Measurements from ENCODE around the gene BNIP3.

The BNIP3 gene

DNA sequence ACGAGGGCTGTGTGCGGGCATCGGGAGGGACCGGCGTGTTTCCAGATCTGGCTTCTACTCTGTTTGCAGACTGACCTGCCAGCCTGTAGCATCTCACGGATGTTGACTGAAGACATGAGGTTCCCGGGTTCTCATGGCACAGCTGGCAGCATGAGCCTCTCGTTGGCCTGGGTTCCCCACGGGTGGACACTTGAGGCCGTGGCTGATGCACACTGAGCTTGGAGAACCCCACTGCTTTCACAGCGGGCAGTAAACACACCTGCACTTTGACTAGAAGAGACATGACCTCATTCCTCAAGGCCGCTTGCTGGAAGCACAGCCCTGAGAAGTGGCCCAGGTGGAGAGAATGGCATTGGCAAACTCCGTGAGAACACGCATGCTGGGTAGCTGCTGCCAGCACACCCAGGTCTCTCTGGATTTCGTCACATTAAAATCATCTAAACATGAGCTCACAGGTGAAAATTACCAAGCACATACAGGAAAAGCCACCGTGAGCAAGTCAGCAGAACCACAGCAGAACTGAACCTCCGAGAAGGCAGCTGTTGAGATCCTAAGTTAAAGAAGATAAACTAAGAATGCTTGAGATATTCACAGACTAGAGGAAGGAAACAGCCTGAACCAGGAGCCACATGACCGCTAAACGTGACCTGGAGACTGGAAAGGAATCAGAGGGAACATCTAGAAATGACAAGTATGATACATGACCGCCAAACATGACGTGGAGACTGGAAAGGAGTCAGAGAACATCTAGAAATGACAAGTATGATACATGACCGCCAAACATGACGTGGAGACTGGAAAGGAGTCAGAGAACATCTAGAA is 32.5 kb downstream of the BNIP3 start:
- no peak for DNase-seq

DNA sequence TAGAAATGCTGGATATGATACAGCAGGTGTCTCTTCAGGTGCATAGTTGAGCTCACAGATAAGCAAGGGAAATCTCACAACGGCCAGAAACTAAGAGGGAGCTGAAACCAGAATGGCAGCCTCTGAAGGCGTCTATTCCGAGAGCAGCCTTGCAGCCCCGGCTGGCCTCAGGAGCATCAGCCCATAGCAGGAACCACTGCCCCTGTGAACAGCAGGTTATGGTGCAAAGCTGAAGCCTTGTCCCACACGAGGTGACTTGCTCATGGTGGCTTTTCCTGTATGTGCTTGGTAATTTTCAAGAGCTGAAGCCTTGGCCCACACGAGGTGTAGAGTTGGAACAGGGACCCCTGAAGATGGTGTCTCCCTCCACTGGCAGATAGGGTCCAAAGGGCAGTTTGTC is 33.2 kb downstream of the BNIP3 start:
- DNase-seq: no peak

DNA sequence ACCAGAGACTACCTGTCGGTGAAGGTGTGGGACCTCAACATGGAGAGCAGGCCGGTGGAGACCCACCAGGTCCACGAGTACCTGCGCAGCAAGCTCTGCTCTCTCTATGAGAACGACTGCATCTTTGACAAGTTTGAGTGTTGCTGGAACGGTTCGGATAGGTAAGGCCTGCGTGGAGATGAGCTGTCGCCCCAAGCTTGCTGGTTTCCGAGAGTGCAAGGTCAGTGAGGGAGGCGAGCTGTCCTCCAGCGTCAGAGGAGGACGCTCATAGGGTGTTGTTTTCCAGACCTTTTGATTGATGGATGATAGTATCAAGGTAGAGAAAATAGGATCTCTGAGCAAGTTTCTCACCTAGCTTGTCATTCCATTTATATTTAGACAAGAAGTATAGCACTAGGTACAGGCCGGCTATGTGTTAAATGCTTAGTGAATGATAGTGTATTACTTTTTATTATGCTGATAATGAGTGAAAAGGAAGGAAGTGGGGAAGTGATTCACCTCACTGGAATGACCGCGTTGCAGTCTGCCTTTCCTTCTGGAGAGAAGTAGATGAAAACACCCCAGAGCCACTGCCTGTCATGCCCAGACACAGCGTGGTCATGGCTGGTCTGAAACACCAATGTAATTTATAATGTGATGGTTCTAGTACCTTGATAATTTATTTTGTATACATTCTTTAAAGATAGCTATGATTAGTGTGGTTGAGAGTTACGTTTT is 33.9 kb downstream of the BNIP3 start:
- DNase-seq: no peak

DNA sequence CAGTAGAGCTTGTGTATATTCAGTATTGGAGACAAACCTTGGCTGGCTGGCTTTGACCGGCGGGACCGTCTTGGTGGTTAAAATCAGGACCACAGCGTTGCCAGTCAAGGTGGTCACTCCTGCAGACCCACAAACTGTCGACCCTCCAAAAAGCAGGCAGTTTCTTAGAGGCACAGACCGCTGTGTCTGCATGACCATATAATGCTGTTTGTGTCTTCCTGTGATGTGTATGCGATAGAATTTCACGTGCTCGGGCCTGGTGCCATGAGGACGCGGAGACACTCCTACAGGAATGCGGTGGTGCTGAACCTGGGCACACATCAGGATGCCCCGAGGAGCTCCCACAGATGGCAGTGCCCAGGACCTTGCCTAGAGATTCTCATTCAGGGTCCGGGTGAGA is 34.8 kb downstream of the BNIP3 start:
- DNase-seq: no peak

DNA sequence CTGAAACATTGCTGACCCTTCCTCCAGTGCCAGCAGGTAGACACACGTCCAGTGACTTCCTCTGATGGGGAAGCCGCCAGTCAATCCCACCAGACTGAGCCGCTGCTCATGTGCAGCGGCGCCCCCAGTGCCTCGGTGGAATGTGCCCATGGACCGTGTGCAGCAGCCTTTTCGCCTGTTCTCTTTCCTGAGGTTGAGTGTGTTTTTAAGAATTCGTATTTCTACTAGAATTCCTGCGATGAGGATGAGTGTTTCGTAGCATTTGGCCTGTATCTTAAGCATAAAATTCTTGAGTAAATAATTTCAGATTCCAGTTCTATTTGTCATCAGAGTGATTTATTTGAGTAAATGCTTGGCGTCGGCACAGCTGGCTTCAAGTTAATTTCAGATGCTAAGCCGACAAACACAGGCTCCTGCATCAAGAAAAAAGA is 35.4 kb downstream of the BNIP3 start:
- DNase-seq: no peak

DNA sequence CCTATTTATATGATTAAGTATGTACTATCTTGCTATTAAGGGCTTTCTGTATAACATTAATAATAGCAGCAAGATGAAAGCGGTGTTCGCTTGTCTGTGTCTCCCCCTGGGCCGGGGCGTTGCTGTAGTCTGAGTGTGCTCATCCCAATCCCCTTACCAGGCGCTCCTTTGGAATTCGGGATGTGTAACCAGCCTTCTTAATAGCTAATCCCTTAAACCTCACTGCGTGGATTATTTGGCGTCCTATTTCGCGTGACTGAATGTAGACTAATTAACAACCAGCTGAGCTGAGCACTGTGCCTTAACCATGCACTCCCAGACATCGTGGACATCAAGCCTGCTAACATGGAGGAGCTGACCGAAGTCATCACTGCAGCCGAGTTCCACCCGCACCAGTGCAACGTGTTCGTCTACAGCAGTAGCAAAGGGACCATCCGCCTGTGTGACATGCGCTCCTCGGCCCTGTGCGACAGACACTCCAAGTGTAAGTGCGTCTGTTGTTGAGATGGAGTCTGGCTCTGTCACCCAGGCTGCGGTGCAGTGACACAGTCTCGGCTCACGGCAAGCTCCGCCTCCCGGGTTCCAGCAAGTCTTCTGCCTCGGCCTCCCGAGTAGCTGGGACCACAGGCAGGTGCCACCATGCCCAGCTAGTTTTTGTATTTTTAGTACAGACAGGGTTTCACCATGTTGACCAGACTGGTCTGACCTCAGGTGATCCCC is 36.6 kb downstream of the BNIP3 start:
- DNase-seq: no peak

DNA sequence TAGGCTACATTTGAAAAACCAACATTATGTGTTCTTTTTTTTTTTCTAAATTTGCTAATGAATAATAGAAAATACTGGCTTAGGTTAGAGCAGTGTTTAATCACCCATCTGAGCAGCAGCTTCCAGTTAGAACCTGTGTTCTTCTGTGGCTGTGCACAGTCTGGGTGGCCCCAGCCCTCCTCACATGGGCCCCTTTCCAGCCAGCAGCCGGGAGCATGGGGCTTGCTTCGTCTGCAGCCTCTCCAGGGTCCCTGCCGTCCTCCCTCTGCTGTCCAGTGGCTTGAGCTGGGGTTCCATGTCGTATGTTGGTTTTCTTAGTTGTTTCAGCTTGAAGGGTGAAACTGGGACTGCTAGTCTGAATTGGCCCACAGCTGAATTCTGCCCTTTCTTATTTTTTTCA is 37.3 kb downstream of the BNIP3 start:
- no peak for DNase-seq

DNA sequence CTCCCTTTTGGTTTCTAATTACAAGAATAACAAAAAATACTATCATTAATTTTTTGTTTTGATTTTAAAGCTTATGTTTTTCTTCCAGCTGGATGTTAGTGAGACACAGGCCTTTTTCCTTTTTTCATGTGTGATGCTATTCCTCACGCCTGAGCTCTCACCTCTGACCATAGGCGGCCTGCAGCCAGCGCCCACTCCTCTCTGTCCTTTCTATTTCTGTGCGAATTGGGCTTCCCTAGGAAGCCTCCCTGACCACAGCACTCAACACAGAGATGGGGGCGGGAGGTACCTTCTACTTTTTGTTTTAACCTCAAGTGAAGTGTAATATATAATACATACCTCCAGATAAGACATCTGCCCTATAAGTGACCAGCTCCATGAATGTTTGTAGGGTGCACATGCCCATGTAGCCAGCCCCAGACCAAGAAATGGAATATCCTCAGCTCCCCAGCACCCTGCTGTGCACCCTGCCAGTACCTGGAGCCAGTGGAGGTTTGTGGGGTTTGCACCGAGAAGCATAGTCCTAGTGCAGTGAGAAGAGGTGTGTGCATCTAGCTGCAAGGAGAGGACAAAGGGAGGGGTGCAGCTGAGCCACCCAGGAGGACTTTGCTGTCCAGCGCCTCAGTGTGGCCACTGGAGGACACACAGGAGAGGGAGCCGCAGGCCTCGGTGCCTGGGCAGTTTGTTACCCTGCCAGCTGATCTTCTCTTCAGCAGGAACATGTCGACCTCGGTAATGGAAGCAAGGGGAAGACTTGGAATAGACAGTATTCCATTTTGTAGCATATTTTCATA is 38.5 kb downstream of the BNIP3 start:
- DNase-seq: peak in 1 of 5 donors; percentile 14

DNA sequence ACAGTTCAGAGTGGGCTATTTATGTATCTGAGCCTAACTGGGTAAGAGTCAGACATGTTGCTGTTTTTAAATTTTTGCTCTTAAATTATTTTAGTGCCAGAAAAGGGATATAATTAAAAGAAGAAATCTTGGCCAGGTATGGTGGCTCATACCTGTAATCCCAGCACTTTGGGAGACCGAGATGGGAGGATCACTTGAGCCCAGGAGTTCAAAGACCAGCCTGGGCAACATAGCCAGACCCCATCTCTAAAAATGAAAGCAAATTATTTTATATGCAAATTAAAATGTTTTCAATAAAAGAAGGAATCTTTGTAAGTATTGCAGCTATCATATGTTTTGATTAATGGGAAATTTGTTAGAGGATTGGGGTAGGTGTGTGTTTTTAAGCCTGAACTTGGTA is 39.3 kb downstream of the BNIP3 start:
- DNase-seq: no peak

DNA sequence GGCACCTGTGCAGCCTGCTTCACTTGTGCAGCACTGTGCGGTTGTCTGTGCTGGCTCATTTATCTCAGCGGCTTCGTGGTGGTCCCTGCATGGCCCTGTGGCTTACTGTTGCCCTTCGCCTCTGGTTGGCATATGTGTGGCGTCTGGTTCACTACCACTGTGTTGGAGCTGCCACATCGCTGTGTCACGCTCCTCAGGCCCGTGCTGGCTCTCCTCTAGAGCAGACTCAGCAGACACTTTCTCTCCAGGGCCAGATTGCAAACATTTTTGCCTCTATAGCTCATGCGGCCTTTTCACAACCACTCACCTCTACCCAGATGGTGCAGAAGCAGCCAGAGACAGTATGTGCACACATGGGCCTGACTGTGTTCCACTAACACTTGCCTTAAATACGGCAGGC is 43.0 kb downstream of the BNIP3 start:
- DNase-seq: no peak

DNA sequence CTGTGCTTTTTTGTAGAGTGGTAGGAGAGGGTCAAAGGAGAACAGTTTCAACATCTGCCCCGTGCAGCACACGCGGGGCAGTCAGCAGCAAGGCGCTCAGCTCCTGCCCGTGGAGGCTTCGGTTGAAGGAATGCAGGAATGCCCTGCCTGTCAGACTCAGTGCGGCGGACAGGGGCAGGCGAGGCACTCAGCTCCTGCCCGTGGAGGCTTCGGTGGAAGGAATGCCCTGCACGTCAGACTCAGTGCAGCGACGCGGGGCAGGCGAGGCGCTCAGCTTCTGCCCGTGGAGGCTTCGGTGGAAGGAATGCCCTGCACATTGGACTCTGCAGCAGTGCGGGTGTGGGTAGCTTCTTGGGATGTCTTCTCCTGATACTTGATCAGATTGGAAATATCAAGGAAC is 43.9 kb downstream of the BNIP3 start:
- DNase-seq: no peak

DNA sequence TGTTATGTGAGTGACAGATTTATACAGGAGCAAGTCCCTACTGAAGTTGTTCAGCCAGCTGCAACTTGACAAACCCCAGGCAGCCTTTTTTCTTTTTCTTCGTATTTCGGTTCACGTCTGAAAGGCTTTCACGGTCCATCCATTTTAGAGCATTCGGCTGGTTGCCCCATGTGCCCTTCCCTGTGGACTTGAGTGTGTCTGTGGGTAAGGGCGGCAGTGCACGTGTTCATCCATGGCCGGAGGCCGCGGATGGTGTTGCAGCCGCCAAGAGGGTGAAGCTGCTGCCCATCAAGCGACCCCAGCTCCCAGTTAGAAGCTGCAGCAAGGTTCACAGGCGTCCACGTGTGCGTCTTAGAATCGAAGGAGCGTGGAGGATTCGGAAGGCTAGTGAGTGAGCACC is 45.0 kb downstream of the BNIP3 start:
- DNase-seq: no peak

DNA sequence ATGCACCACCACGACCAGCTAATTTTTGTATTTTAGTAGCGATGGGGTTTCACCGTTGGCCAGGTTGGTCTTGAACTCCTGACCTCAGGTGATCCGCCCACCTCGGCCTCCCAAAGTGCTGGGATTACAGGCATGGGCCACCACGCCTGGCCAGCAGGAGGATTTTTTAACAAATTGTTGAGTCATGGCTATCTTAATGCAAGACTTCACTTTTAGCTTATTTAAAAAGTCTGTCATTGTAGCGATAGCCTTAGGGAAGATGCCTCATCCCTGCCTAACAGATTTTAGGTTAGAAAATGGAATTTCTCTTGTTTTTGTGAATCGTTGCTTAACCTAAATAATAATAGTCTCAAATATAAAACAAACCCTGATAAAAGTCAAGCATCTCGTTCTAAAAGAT is 45.4 kb downstream of the BNIP3 start:
- no peak for DNase-seq

DNA sequence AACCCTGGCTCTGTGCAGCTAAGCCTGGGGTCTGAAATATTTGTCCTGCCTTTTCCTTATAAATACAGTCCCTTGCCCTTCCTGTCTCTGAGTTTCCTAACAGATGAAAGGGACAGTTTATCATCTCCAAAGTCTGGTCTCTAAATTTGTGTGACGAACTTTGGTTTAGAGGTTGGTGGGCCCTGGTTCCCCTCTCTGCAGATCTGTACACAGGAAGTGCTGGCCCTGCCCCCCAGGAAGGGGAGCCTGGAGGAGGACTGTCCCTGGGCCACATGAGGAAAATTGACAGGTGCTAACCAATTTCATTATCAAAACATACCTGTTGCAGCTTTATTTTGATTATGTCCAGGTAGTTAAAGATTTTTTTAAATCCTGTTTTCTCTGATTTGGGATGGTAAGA is 46.5 kb downstream of the BNIP3 start:
- DNase-seq: no peak

DNA sequence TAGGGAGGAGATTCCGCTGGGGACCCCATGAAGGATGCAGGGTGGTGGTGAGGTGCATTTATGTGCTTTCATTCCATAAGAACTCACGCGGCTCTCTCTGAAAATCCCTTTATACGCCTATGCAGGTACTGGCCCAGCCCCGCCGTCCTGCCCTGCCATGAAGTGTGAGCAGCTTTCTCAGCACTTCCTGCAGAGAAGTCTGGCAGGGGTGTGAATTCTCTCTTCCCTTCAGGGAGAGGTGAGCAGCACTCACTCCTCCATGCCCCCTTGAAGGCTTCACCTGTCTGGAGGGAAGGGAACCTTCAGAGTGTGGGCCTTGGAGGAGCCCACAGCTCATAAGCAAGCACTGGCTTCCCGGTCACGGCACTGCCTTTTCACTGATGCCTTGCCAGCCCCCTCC is 47.0 kb downstream of the BNIP3 start:
- DNase-seq: no peak

DNA sequence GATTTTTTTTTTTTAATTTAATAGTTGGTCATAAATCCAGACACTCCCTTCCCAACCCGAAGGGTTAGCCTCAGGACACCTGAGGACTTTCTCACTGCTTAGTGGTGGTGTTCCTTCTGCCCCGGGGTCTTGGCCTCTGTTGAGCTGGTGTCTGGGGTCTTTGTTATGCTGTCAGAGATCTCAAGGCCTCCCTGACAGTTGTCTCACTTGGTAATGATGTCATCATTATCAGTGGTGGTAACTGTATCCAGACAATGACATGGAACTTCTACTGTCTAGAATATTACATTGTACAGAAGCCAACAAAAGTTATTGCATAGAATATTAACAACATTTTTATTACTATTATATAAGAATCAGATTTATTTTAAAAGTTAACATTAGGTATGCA is 48.0 kb downstream of the BNIP3 start:
- no peak for DNase-seq

DNA sequence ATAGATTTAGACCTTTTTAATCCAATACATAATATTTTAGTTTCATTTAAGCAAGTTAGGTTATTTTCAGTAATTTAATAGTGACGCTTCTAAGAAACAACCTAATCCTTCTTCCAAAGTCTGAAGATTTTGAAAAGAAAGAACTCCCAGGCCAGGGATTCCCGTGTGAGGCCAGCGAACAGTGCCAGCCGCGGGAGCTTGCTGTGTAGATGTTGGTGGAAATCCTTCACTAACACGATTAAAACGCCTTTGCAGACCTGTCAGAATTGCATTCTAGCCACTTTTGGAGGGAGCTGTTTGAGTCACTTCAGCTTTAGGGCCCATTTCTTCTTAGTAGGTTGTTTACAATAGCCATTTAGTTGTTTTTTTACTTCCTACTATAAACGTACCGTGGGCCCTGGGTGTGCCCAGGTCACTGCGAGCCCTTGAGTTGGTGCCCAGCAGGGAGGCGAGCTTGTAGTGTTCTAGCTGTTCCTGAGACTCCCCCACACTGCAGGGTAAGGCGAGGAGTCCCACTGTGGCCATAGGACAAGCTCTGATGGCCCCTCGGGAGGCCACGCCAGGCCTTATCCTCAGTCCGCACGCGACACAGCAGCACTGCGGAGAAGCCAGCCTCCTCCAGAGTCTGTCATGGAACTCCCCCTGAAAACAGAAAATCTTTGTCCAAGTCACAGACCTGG is 48.6 kb downstream of the BNIP3 start:
- no peak for DNase-seq

DNA sequence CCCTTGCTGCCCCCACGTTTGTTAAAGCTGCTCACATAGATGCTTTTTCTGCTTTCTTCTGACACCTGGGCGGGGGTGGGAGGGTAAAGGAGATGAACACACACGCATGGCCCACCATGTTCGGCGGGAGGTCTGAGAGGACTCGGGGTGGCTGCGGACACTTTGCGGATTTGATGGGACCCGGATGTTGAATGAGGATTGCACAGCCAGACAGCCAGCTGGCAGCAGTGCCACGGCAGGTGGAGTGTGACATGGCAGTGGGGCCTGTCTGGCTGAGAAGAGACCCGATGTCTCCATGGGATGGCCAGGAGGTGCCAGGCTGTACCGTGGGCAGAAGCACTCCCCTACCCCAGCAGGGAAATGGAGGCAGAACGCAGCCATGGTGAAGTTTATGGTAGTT is 49.7 kb downstream of the BNIP3 start:
- DNase-seq: no peak

DNA sequence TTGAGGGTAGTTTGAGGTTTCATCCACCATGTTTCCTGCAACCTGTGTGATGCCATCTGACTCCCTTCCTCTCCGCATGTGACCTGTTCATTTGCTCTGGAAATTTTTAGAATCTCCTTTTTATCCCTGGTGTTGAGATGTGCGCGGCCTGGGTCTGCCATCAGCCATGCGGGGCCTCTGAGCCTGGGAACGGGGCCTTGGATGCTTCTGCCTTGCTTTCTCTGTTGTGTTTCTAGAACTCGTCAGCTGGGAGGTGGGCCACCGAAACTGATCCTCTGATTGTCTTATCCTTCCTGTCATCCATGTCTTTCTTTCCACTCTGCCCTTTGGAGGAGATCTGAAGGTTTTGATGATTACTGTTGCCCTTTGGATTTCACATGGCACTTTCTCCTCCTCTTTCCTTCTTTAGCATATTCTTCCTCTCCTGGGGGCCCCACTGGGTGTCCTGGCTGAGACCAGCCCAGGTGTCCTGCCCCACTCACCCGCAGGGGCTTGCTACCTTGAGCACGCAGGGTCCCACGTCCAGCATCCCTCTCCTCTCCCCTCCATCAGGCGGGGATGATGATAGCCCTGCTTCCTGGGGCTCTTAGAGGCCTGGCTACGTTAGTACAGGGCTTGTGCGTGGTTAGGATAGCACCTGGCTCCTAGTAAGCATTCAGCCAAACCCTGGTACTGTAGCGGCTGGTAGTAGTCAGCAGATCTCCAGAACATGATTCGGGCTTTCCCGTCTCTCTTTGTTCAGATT is 51.0 kb downstream of the BNIP3 start:
- DNase-seq: no peak

DNA sequence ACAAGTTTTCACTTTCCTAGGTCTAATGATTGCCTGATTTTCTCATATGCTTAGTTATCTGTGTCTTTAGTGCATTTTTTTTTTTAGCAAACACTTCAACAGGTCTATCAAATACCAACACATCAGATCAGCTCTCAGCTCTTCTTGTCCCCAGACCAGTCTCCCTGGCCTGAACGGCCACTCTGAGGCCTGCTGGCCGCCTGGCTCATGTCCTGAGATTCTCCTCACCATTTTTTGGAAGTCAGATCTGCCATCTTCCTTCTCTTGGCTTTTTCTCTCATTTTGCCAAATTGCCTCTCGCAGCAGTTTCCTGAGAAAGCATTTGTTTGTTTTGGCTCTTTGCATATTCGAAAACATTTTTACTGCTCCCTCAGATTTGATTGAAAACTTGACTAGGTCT is 51.6 kb downstream of the BNIP3 start:
- DNase-seq: no peak

DNA sequence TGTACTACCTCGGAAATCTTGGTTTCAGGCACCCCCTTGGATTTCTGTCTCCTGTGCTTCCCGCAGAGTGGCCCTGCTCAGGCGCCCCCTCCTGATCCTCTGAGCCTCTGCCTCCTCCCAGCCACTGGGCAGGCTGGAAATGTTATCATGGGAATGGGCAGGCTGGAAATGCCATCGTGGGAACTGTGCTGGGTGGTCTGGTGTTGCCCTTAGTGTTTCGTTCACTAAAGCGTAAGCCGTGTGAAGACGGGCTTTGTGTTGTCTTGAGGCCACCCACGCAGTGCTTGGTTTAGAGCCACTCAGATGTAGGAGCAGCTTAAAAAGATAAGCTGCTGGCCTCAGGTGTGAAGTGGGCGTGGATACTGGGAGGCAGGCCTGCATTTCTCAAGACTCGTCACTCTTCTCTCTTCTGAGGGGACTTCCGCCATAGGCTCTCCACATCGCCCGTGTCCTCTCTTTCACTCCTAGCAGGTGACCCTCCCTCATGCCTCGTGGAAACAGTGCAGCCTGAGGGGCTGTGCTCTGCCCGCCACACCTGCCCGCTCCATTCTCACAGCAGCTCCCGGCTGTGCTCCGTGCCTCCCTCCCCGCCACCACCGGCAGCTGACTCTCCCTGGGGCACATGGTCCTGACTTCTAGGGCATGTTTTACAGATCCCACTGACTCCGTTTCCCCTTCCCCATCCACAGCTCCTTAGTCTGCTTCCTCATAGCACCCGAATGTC is 52.4 kb downstream of the BNIP3 start:
- no peak for DNase-seq

Measured in T-helper 1 cell (primary cell).